Keratinocyte (primary cell): ENCODE measurements around the gene HELB. TPM values are rescaled to one million over a fixed set of nuclear protein-coding genes. Genes with fewer than 3 reads are reported as not detected.

Experiments used
- DNase-seq: peaks from one replicate; pipeline ENCODE4 v3.0.0-alpha.2; 2011; ENCODE audit warnings: low read depth, missing footprints, low spot score
- FAIRE-seq: peaks from 2 replicates; lab custom pipeline; 2011; peaks lifted over from hg19 to GRCh38; lab: Jason Lieb, UNC
- H2AFZ ChIP-seq: 2 replicates; pipeline ENCODE4 v1.6.0; 2012; ENCODE audit warnings: low read length, control low read depth, inconsistent platforms; ENCODE audit not compliant: control insufficient read depth
- H3K27ac ChIP-seq: 2 replicates; pipeline ENCODE4 v1.5.1; 2011; ENCODE audit warnings: low read length; ENCODE audit not compliant: control insufficient read depth, insufficient read depth
- H3K27me3 ChIP-seq: 3 replicates; pipeline ENCODE4 v1.6.0; 2011; ENCODE audit warnings: low read length; ENCODE audit not compliant: control insufficient read depth, insufficient read depth; ENCODE audit errors: extremely low read depth
- H3K36me3 ChIP-seq, 2 experiments: 2 replicates in 1 of 2; 3 replicates in 1 of 2; pipeline ENCODE4 v1.5.1; 2011; ENCODE audit warnings: low read length in 2 of 2, mild to moderate bottlenecking in 1 of 2; ENCODE audit not compliant: control insufficient read depth in 2 of 2, insufficient read depth in 2 of 2; ENCODE audit errors: extremely low read depth in 1 of 2
- H3K4me1 ChIP-seq: 3 replicates; pipeline ENCODE4 v1.5.1; 2011; ENCODE audit warnings: low read length; ENCODE audit not compliant: control insufficient read depth, insufficient read depth; ENCODE audit errors: extremely low read depth
- H3K4me2 ChIP-seq: 3 replicates; pipeline ENCODE4 v1.6.0; 2011; ENCODE audit warnings: low read depth, low read length; ENCODE audit not compliant: control insufficient read depth, insufficient read depth; ENCODE audit errors: extremely low read depth
- H3K4me3 ChIP-seq, 3 experiments: fragments of 200-600 bp in 1 of 3; sonication (generic) in 1 of 3; 2 replicates in 2 of 3; 3 replicates in 1 of 3; pipeline ENCODE4 v1.5.1; 2011 to 2016; ENCODE audit warnings: low read length in 3 of 3, mild to moderate bottlenecking in 3 of 3, control low read depth in 2 of 3, inconsistent platforms in 1 of 3, low read depth in 1 of 3, mixed read lengths in 1 of 3, mixed run types in 1 of 3, moderate library complexity in 1 of 3; ENCODE audit not compliant: control insufficient read depth in 2 of 3, insufficient read depth in 2 of 3; ENCODE audit errors: extremely low read depth in 1 of 3
- H3K79me2 ChIP-seq: 2 replicates; pipeline ENCODE4 v1.6.0; 2012; ENCODE audit warnings: low read length; ENCODE audit not compliant: control insufficient read depth, insufficient read depth
- H3K9ac ChIP-seq: 3 replicates; pipeline ENCODE4 v1.6.0; 2011; ENCODE audit warnings: low read length; ENCODE audit not compliant: control insufficient read depth, insufficient read depth; ENCODE audit errors: extremely low read depth
- H3K9me1 ChIP-seq: 3 replicates; pipeline ENCODE4 v1.6.0; 2011; ENCODE audit warnings: low read length; ENCODE audit not compliant: control insufficient read depth, insufficient read depth; ENCODE audit errors: extremely low read depth
- H3K9me3 ChIP-seq: 2 replicates; pipeline ENCODE4 v1.5.1; 2012; ENCODE audit warnings: low read depth, low read length; ENCODE audit not compliant: control insufficient read depth
- H4K20me1 ChIP-seq: 3 replicates; pipeline ENCODE4 v1.6.0; 2011; ENCODE audit warnings: low read length; ENCODE audit not compliant: control insufficient read depth, insufficient read depth; ENCODE audit errors: extremely low read depth
- EZH2 ChIP-seq: IDR thresholded peaks from one replicate; pipeline ENCODE4 v1.6.1; 2012; ENCODE audit warnings: inconsistent platforms, mild to moderate bottlenecking, low read length, moderate library complexity
- dilution Hi-C: fragments of 300-500 bp; cut with MboI; formaldehyde crosslinking; loops from one replicate; pipeline ENCODE4 v1.7.0; 2020; ENCODE audit warnings: low sequenced_read_pairs; ENCODE audit not compliant: extremely low pct_ligation_motif_present
- polyA plus RNA-seq, 5 experiments: library from polyadenylated mRNA; depleted of rRNA in 3 of 5; stranded (reverse) in 3 of 5; stranded (forward) in 1 of 5; unstranded in 1 of 5; fragments of >200 nt; gene quantifications; 1 replicate in 1 of 5; 2 replicates in 3 of 5; 3 replicates in 1 of 5; pipeline versions ENCODE4 v1.2.1 to v1.2.3, GENCODE V29; 2011 to 2012; ENCODE audit warnings: missing spikeins in 2 of 5, low read depth in 1 of 5, low replicate concordance in 1 of 5
- TF ChIP-seq, protein P1 (sequence below), 3 experiments: IDR thresholded peaks in 1 of 3; conservative IDR thresholded peaks in 1 of 3; optimal IDR thresholded peaks in 1 of 3; 2 replicates in 2 of 3; 3 replicates in 1 of 3; pipeline versions ENCODE3 to v1.5.1; 2011; ENCODE audit warnings: low read length in 3 of 3, mild to moderate bottlenecking in 3 of 3, moderate library complexity in 2 of 3, control low read depth in 1 of 3, inconsistent platforms in 1 of 3; ENCODE audit not compliant: insufficient read depth in 2 of 3; ENCODE audit errors: extremely low read depth in 1 of 3

HELB gene
- polyA plus RNA-seq, 1 donor (not counting 4 experiments of a cell fraction or from before 2014, with no cell fraction given): 1.8 TPM

- no peaks in the 10 kb centered on the region for H3K79me2 ChIP-seq
- H3K9me3 ChIP-seq: no peaks in the 10 kb centered on the region
- no peak overlapping the region for H2AFZ ChIP-seq
- H3K4me1 ChIP-seq: no peaks in the 10 kb centered on the region
- DNase-seq: no peak
- no peak overlapping the region for H3K4me2 ChIP-seq
- no peaks in the 10 kb centered on the region for H3K36me3 ChIP-seq
- H3K27ac ChIP-seq: no peak overlapping the region
- dilution Hi-C loops: no loop called here
- TF ChIP-seq, protein P1, sequence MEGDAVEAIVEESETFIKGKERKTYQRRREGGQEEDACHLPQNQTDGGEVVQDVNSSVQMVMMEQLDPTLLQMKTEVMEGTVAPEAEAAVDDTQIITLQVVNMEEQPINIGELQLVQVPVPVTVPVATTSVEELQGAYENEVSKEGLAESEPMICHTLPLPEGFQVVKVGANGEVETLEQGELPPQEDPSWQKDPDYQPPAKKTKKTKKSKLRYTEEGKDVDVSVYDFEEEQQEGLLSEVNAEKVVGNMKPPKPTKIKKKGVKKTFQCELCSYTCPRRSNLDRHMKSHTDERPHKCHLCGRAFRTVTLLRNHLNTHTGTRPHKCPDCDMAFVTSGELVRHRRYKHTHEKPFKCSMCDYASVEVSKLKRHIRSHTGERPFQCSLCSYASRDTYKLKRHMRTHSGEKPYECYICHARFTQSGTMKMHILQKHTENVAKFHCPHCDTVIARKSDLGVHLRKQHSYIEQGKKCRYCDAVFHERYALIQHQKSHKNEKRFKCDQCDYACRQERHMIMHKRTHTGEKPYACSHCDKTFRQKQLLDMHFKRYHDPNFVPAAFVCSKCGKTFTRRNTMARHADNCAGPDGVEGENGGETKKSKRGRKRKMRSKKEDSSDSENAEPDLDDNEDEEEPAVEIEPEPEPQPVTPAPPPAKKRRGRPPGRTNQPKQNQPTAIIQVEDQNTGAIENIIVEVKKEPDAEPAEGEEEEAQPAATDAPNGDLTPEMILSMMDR (optimal IDR thresholded peaks at IDR 0.05 in 1 of 3, IDR thresholded peaks at IDR 0.05 in 1 of 3, conservative IDR thresholded peaks at IDR 0.05 in 1 of 3; ENCODE audit: extremely low read depth in 1 of 3, insufficient read depth in 2 of 3, low read length in 3 of 3): no peak
- no peak for TF ChIP-seq EZH2
- H3K27me3 ChIP-seq: peaks cover 8% of the 10 kb centered on the region
- no peaks in the 10 kb centered on the region for H4K20me1 ChIP-seq
- H3K9ac ChIP-seq: no peak overlapping the region
- FAIRE-seq: peak; percentile 43
- H3K9me1 ChIP-seq: no peaks in the 10 kb centered on the region
- no peak overlapping the region for H3K4me3 ChIP-seq
These were observed 6.1 kb upstream of the HELB start for GRCh38 chr12:66296176-66296683.

DNA sequence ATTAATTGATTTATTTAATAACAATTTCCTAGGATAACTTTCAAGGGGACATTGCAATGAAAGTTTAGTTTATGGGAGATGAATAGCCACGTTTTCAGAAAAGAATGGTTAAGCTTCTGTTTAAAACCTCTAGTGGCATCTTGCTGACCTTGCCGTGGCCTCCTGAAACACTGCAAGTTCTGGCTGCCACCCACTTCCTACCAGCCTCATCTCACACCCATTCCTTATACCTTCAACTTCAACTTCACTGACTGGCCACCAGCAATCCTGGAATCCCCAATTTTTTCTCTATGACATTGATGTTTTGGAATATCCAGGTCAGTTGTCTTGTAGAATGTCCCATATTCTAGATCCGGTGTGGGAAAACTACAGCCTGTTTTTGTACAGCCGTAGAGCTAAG lies 5.2 kb upstream of the HELB start:
- Histone ChIP-seq H3K79me2 (no peaks in the 10 kb centered on the region), H2AFZ (no peak overlapping the region), H3K27ac (no peak overlapping the region), H3K36me3 (no peaks in the 10 kb centered on the region), H4K20me1 (no peaks in the 10 kb centered on the region), H3K9me3 (no peaks in the 10 kb centered on the region), H3K4me2 (no peak overlapping the region), H3K4me3 (no peak overlapping the region), H3K9ac (no peak overlapping the region), H3K4me1 (no peaks in the 10 kb centered on the region), H3K9me1 (no peaks in the 10 kb centered on the region), H3K27me3 (peaks cover 8% of the 10 kb centered on the region)
- dilution Hi-C loops: no loop called here
- FAIRE-seq (no peak), DNase-seq (no peak)
- TF ChIP-seq EZH2: no peak
- TF ChIP-seq, protein P1 (optimal IDR thresholded peaks at IDR 0.05 in 1 of 3, IDR thresholded peaks at IDR 0.05 in 1 of 3, conservative IDR thresholded peaks at IDR 0.05 in 1 of 3; ENCODE audit: extremely low read depth in 1 of 3, insufficient read depth in 2 of 3, low read length in 3 of 3): no peak
